Measurements from ENCODE around the gene CKB. TPM values are rescaled to one million over a fixed set of nuclear protein-coding genes. Genes with fewer than 3 reads are reported as not detected.
"Not testable (repeated sequence)": the region's sequence is repeated elsewhere in the genome, so short reads cannot be mapped to it uniquely, and the experiment has no call there.

Gene CKB
- polyA plus RNA-seq, 3 donors = 0.76 to 12.5 (median 2.7) TPM

DNA sequence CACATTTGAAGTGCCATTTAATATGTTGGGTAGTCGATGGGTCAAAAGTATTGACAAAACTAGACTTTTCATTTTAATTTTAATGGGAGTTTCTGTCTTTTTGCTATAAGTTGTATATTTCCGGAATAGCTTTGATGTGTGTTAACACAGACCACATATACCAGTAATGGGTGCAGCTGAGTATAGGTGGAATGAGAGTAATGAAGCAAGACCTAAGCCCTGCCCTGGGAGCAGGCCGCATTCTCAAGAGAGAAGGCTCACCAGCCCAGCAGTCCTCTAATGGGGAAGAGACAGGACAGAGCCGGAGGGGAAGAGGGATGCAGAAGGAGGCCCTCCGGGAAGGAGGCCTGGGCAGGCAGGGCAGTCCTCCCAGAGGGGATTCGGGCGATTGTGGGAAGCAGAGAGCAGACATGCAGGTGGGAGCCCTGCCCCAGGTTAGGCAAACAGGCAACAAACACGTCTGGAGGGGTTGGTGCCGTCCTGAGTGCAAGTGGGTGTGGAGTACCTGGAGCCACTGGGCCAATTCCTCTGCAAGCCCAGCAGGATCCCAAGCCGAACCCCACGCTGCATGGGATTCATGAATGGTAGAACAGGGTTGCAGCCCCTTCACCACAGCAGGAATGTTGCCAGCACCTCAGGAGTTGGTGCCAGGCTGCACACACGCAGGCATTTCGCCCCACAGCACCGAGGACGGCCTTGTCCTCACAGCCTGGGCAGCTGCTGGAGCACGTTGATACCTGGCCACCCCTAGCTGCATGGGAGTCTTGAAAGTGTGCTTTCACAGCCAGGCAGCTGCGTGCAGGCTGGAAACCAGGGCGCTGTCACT, 7.8 kb downstream of the CKB start:
- H3K4me1 Mint-ChIP-seq = peaks cover 8% of the 10 kb centered on the region
- Histone ChIP-seq H3K27ac (ENCODE audit: low read depth in 1 of 2, low read length in 2 of 2) (no peak overlapping the region), H3K27me3 (ENCODE audit: control insufficient read depth in 2 of 2, insufficient read depth in 2 of 2, low read length in 2 of 2) (peaks cover 0 to 4% of the 10 kb centered on the region in 2 donors), H3K4me1 (ENCODE audit: control insufficient read depth in 1 of 2, insufficient read depth in 2 of 2, low read length in 2 of 2) (peaks cover 7 to 9% of the 10 kb centered on the region in 2 donors), H3K4me3 (replicated peaks in 1 of 3; ENCODE audit: low read depth in 2 of 3, low read length in 3 of 3) (no peak overlapping the region), H3K9ac (ENCODE audit: insufficient read depth, low read length, poor library complexity, severe bottlenecking) (no peak overlapping the region), H4K20me1 (ENCODE audit: insufficient read depth, low read length) (peaks cover 46% of the 10 kb centered on the region), H3K9me3 (replicated peaks in 1 of 2; ENCODE audit: control insufficient read depth in 1 of 2, insufficient read depth in 1 of 2, low read length in 2 of 2) (no peaks in the 10 kb centered on the region), H3K4me2 (replicated peaks; ENCODE audit: extremely low read depth, low read length, poor library complexity, severe bottlenecking) (no peak overlapping the region), H3K36me3 (replicated peaks in 1 of 2; ENCODE audit: control insufficient read depth in 1 of 2, insufficient read depth in 2 of 2, low read length in 2 of 2) (peaks cover 15 to 21% of the 10 kb centered on the region in 2 donors), H3K79me2 (ENCODE audit: insufficient read depth, low read length) (no peaks in the 10 kb centered on the region), H2AFZ (ENCODE audit: insufficient read depth, low read depth, low read length, poor library complexity, severe bottlenecking) (no peak overlapping the region)
- no peak for DNase-seq
- H3K9me3 Mint-ChIP-seq = peaks cover 0 to 3% (median 0%) of the 10 kb centered on the region in 7 donors
- intact Hi-C loops (cut with micrococcal nuclease) = no loop called here
- 96% methylated on average over 16 of the region's 18 CpGs for WGBS (ENCODE audit: insufficient coverage)
- peaks cover 8 to 10% (median 9%) of the 10 kb centered on the region in 3 donors for H3K27me3 Mint-ChIP-seq (ENCODE audit: low read depth in 3 of 3)
- TF ChIP-seq, protein P1, sequence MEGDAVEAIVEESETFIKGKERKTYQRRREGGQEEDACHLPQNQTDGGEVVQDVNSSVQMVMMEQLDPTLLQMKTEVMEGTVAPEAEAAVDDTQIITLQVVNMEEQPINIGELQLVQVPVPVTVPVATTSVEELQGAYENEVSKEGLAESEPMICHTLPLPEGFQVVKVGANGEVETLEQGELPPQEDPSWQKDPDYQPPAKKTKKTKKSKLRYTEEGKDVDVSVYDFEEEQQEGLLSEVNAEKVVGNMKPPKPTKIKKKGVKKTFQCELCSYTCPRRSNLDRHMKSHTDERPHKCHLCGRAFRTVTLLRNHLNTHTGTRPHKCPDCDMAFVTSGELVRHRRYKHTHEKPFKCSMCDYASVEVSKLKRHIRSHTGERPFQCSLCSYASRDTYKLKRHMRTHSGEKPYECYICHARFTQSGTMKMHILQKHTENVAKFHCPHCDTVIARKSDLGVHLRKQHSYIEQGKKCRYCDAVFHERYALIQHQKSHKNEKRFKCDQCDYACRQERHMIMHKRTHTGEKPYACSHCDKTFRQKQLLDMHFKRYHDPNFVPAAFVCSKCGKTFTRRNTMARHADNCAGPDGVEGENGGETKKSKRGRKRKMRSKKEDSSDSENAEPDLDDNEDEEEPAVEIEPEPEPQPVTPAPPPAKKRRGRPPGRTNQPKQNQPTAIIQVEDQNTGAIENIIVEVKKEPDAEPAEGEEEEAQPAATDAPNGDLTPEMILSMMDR (IDR thresholded peaks at IDR 0.05) = no peak
- no peak overlapping the region for H3K4me3 Mint-ChIP-seq
- H3K27ac Mint-ChIP-seq = no peak overlapping the region
- H3K36me3 Mint-ChIP-seq = peaks cover 16 to 29% of the 10 kb centered on the region in 2 donors

DNA sequence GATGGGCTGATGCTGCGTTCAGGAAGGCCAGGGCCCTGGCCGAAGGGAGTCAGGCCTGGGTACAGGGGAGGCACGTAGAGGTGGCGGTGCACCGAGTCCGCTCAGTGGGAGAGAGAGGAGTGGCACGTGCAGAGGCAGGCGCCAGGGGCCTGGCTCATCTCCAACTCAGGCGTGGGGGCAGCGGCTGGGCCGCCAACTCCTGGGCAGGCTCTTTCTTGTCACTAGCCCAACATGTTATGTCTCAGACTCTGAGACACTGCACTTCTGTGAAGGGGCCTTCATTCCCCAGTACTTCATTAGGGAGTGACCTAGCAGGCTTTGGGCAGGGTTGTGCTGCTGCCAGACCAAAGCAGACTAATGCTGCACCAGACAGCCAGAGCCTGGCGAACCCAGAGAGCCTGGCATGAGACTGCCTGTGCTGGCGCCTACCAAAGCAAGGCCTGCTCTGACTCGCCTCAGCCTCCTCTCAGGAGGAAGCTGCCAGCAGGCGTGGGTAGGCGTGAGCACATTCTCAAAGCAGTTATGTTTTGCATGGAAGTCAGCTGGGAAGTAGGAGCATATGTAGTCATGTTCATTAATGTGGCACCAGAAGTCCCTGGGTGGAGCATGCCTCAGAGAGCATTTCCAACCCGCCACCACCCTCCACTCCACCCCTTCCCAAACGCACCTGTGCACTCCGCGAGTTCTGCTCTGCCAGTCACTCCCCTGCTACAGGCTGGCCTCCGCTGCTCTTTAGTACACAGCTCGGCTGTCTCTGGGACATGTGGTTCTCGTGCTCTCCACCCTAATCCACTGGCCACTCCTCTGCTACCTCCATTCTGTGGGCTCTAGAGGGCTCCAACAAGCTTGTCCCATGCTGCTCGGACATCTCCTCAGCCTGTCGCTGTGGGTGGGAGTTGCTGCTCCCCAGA, 9.7 kb downstream of the CKB start:
- Histone ChIP-seq H3K27ac (ENCODE audit: low read depth in 1 of 2, low read length in 2 of 2) (no peak overlapping the region), H3K4me2 (replicated peaks; ENCODE audit: extremely low read depth, low read length, poor library complexity, severe bottlenecking) (no peak overlapping the region), H3K79me2 (ENCODE audit: insufficient read depth, low read length) (no peaks in the 10 kb centered on the region), H3K9me3 (replicated peaks in 1 of 2; ENCODE audit: control insufficient read depth in 1 of 2, insufficient read depth in 1 of 2, low read length in 2 of 2) (no peaks in the 10 kb centered on the region), H2AFZ (ENCODE audit: insufficient read depth, low read depth, low read length, poor library complexity, severe bottlenecking) (no peak overlapping the region), H3K4me1 (ENCODE audit: control insufficient read depth in 1 of 2, insufficient read depth in 2 of 2, low read length in 2 of 2) (no peaks in the 10 kb centered on the region), H4K20me1 (ENCODE audit: insufficient read depth, low read length) (peaks cover 36% of the 10 kb centered on the region), H3K27me3 (ENCODE audit: control insufficient read depth in 2 of 2, insufficient read depth in 2 of 2, low read length in 2 of 2) (no peaks in the 10 kb centered on the region), H3K9ac (ENCODE audit: insufficient read depth, low read length, poor library complexity, severe bottlenecking) (no peak overlapping the region), H3K36me3 (replicated peaks in 1 of 2; ENCODE audit: control insufficient read depth in 1 of 2, insufficient read depth in 2 of 2, low read length in 2 of 2) (peaks cover 17 to 40% of the 10 kb centered on the region in 2 donors), H3K4me3 (replicated peaks in 1 of 3; ENCODE audit: low read depth in 2 of 3, low read length in 3 of 3) (no peak overlapping the region)
- H3K27me3 Mint-ChIP-seq (ENCODE audit: low read depth in 3 of 3) = peaks cover 2% of the 10 kb centered on the region in 3 donors
- H3K36me3 Mint-ChIP-seq = peaks cover 26 to 44% of the 10 kb centered on the region in 2 donors
- DNase-seq = no peak
- H3K4me3 Mint-ChIP-seq = no peak overlapping the region
- no peaks in the 10 kb centered on the region for H3K9me3 Mint-ChIP-seq
- no peaks in the 10 kb centered on the region for H3K4me1 Mint-ChIP-seq
- intact Hi-C loops (cut with micrococcal nuclease) = no loop called here
- TF ChIP-seq, protein P1 (IDR thresholded peaks at IDR 0.05) = no peak
- 85% methylated on average over 21 of the region's 25 CpGs for WGBS (ENCODE audit: insufficient coverage)
- H3K27ac Mint-ChIP-seq = no peak overlapping the region

DNA sequence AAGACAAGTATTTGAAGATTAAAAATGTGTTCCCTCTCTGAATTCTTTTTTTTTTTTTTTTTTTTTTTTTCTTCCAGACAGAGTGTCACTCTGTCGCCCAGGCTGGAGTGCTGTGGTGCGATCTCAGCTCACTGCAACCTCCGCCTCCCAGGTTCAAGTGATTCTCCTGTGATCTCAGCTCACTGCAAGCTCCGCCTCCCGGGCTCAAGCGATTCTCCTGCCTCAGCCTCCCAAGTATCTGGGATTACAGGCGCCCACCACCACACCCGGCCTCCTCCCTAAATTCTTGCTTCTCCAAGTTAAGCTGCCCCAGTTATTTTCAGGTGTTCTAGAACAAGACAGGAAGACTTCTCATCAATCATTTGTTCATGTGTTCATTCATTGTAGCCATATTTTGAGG, 10.4 kb downstream of the CKB start:
- H3K79me2 ChIP-seq (ENCODE audit: insufficient read depth, low read length); H3K4me2 ChIP-seq (replicated peaks; ENCODE audit: extremely low read depth, low read length, poor library complexity, severe bottlenecking); H3K4me3 Mint-ChIP-seq; H3K4me1 ChIP-seq (ENCODE audit: control insufficient read depth in 1 of 2, insufficient read depth in 2 of 2, low read length in 2 of 2); intact Hi-C loops (cut with micrococcal nuclease); H3K27me3 ChIP-seq (ENCODE audit: control insufficient read depth in 2 of 2, insufficient read depth in 2 of 2, low read length in 2 of 2); H3K9me3 ChIP-seq (replicated peaks in 1 of 2; ENCODE audit: control insufficient read depth in 1 of 2, insufficient read depth in 1 of 2, low read length in 2 of 2); H3K27ac ChIP-seq (ENCODE audit: low read depth in 1 of 2, low read length in 2 of 2); H3K27ac Mint-ChIP-seq; H3K27me3 Mint-ChIP-seq (ENCODE audit: low read depth in 3 of 3); H3K4me1 Mint-ChIP-seq; H3K9ac ChIP-seq (ENCODE audit: insufficient read depth, low read length, poor library complexity, severe bottlenecking); H3K4me3 ChIP-seq (replicated peaks in 1 of 3; ENCODE audit: low read depth in 2 of 3, low read length in 3 of 3); H3K9me3 Mint-ChIP-seq; H2AFZ ChIP-seq (ENCODE audit: insufficient read depth, low read depth, low read length, poor library complexity, severe bottlenecking); DNase-seq: not testable (repeated sequence)
- H3K36me3 Mint-ChIP-seq = peaks cover 28 to 52% of the 10 kb centered on the region in 2 donors
- 96% methylated on average over 8 of the region's 8 CpGs for whole genome bisulfite sequencing (ENCODE audit: insufficient coverage)
- Histone ChIP-seq H3K36me3 (replicated peaks in 1 of 2; ENCODE audit: control insufficient read depth in 1 of 2, insufficient read depth in 2 of 2, low read length in 2 of 2) (peaks cover 20 to 47% of the 10 kb centered on the region in 2 donors), H4K20me1 (ENCODE audit: insufficient read depth, low read length) (peaks cover 44% of the 10 kb centered on the region)
